GM11168 (cell line): ENCODE results near the gene DYRK2.

Source experiments
- in situ Hi-C: fragments of 300-500 bp; cut with MboI; formaldehyde crosslinking; loops from one replicate; pipeline ENCODE4 v1.12.0; 2022; ENCODE audit warnings: low sequenced_read_pairs; ENCODE audit not compliant: unreplicated experiment

DYRK2 gene

GRCh38 chr12:67667276-67668073, 18.9 kb downstream of the DYRK2 start:
- in situ Hi-C loops = loop anchor here (25.0 kb wide), 1 partner anchor 270 kb away; no protein-coding TSS in a partner anchor

- in situ Hi-C loops = loop anchor here (25.0 kb wide), 1 partner anchor 268 kb away; no protein-coding TSS in a partner anchor
These were observed 20.8 kb downstream of the DYRK2 start for GRCh38 chr12:67669217-67669933.

GRCh38 chr12:67669934-67670631, 21.5 kb downstream of the DYRK2 start:
- in situ Hi-C loops = loop anchor here (25.0 kb wide), 1 partner anchor 267 kb away; no protein-coding TSS in a partner anchor

- in situ Hi-C loops = loop anchor here (25.0 kb wide), 1 partner anchor 266 kb away; no protein-coding TSS in a partner anchor
These were observed 22.9 kb downstream of the DYRK2 start for GRCh38 chr12:67671419-67671818.

- in situ Hi-C loops = loop anchor here (25.0 kb wide), 1 partner anchor 265 kb away; no protein-coding TSS in a partner anchor
These were observed 23.3 kb downstream of the DYRK2 start for GRCh38 chr12:67671892-67672291.

GRCh38 chr12:67672507-67672906, 24.0 kb downstream of the DYRK2 start:
- in situ Hi-C loops = loop anchor here (25.0 kb wide), 1 partner anchor 265 kb away; no protein-coding TSS in a partner anchor

- in situ Hi-C loops = loop anchor here (25.0 kb wide), 1 partner anchor 264 kb away; no protein-coding TSS in a partner anchor
These were observed 25.0 kb downstream of the DYRK2 start for GRCh38 chr12:67673509-67673908.

GRCh38 chr12:67674417-67674816, 25.9 kb downstream of the DYRK2 start:
- in situ Hi-C loops = loop anchor here (25.0 kb wide), 1 partner anchor 263 kb away; no protein-coding TSS in a partner anchor

GRCh38 chr12:67676624-67677023, 28.1 kb downstream of the DYRK2 start:
- in situ Hi-C loops = no loop called here

GRCh38 chr12:67677166-67677565, 28.6 kb downstream of the DYRK2 start:
- in situ Hi-C loops = no loop called here

- in situ Hi-C loops = no loop called here
These were observed 32.7 kb downstream of the DYRK2 start for GRCh38 chr12:67681105-67681778.

GRCh38 chr12:67681941-67682620, 33.5 kb downstream of the DYRK2 start:
- in situ Hi-C loops = no loop called here

- in situ Hi-C loops = no loop called here
These were observed 40.8 kb downstream of the DYRK2 start for GRCh38 chr12:67689385-67689784.

- in situ Hi-C loops = loop anchor here (10.0 kb wide), 1 partner anchor 246 kb away; no protein-coding TSS in a partner anchor
These were observed 42.1 kb downstream of the DYRK2 start for GRCh38 chr12:67690656-67691055.

- in situ Hi-C loops = loop anchor here (10.0 kb wide), 1 partner anchor 246 kb away; no protein-coding TSS in a partner anchor
These were observed 42.7 kb downstream of the DYRK2 start for GRCh38 chr12:67691220-67691619.

- in situ Hi-C loops = loop anchor here (10.0 kb wide), 1 partner anchor 247 kb away; no protein-coding TSS in a partner anchor
These were observed 43.6 kb downstream of the DYRK2 start for GRCh38 chr12:67692135-67692534.

GRCh38 chr12:67692966-67693365, 44.4 kb downstream of the DYRK2 start:
- in situ Hi-C loops = loop anchor here (10.0 kb wide), 1 partner anchor 248 kb away; no protein-coding TSS in a partner anchor

- in situ Hi-C loops = loop anchor here (10.0 kb wide), 1 partner anchor 249 kb away; no protein-coding TSS in a partner anchor
These were observed 45.3 kb downstream of the DYRK2 start for GRCh38 chr12:67693894-67694293.
